Heart left ventricle (tissue), 16 donors: ENCODE results near the gene SLC35C1. TPM values are rescaled to one million over a fixed set of nuclear protein-coding genes. Genes with fewer than 3 reads are reported as not detected.

Experiments used
- ATAC-seq, 4 donors: fragments of 200-7000 bp; cut with Tn5 transposase; one replicate each; pipeline ENCODE4 v1.9.1; 2020 to 2022; ENCODE audit warnings: moderate library complexity in 4 of 4, mild to moderate bottlenecking in 3 of 4, moderate number of reproducible peaks in 1 of 4
- DNase-seq, 5 donors: peaks; one replicate each; pipeline ENCODE4 v3.0.0-alpha.2; 2020
- H3K27ac ChIP-seq, 12 donors: fragments of 200-600 bp; sonication (generic) in 4 of 12; one replicate each; pipeline versions ENCODE4 v1.5.0 to v1.8.0; 2016 to 2022; ENCODE audit warnings: mild to moderate bottlenecking in 2 of 12
- H3K27me3 ChIP-seq, 9 donors: fragments of 200-600 bp; sonication (generic) in 2 of 9; one replicate each; pipeline versions ENCODE4 v1.5.1 to v1.8.0; 2016 to 2022; ENCODE audit warnings: mild to moderate bottlenecking in 3 of 9
- H3K36me3 ChIP-seq, 9 donors: fragments of 200-600 bp; sonication (generic) in 2 of 9; one replicate each; pipeline versions ENCODE4 v1.5.0 to v1.8.0; 2018 to 2022; ENCODE audit warnings: mild to moderate bottlenecking in 2 of 9
- H3K4me1 ChIP-seq, 12 donors: fragments of 200-600 bp; sonication (generic) in 4 of 12; one replicate each; pipeline versions ENCODE4 v1.5.0 to v1.8.0; 2016 to 2022; ENCODE audit warnings: mild to moderate bottlenecking in 3 of 12
- H3K4me3 ChIP-seq, 12 donors: fragments of 200-600 bp; sonication (generic) in 4 of 12; one replicate each; pipeline versions ENCODE4 v1.5.0 to v1.8.0; 2017 to 2022; ENCODE audit warnings: mild to moderate bottlenecking in 9 of 12, moderate library complexity in 4 of 12
- H3K9me3 ChIP-seq, 12 donors: fragments of 200-600 bp; sonication (generic) in 4 of 12; one replicate each; pipeline versions ENCODE4 v1.5.0 to v1.8.0; 2016 to 2022; ENCODE audit warnings: mild to moderate bottlenecking in 1 of 12
- POLR2A ChIP-seq, 2 donors: fragments of 450-650 bp; IDR thresholded peaks; one replicate each; pipeline ENCODE4 v1.6.1; 2017; ENCODE audit warnings: antibody characterized with exemption in 2 of 2, mild to moderate bottlenecking in 2 of 2, moderate library complexity in 2 of 2
- WGBS, 4 donors: extraction: QIAGEN DNeasy Blood & Tissue Kit in 2 of 4; methylation state at CpG; one replicate each; pipeline versions ENCODE4 v1.1.5 to v1.1.7; 2013 to 2018; 5-methylcytosine and 5-hydroxymethylcytosine counted together
- intact Hi-C, 10 donors: fragments of 100-400 bp; cut with DNase I; formaldehyde crosslinking; loops; one replicate each; pipeline versions ENCODE4 v1.11.1 to v1.14.2; 2022
- polyA plus RNA-seq, 2 donors: library from polyadenylated mRNA; stranded (reverse); fragments of 200-250 nt; gene quantifications; one replicate each; pipeline ENCODE4 v1.2.3, GENCODE V29; 2013
- total RNA-seq, 9 donors: library from RNA; depleted of rRNA in 2 of 9; stranded (reverse); fragments of >200 nt in 2 of 9; fragmentation: NEBNext Ultra II Directional in 3 of 9; extraction: Animal tissue kit (Norgen Biotek cat#: 25700) in 3 of 9; gene quantifications; one replicate each; pipeline versions ENCODE4 v1.1.0 to v1.2.4, GENCODE V29; 2016 to 2023
- TF ChIP-seq, protein P1 (sequence below), 12 donors: fragments of 200-600 bp; sonication (generic) in 4 of 12; IDR thresholded peaks; one replicate each; pipeline versions ENCODE4 v1.5.0 to v1.8.0; 2018 to 2022; ENCODE audit warnings: antibody characterized with exemption in 12 of 12, mild to moderate bottlenecking in 5 of 12
- donor health status: ischemic (EF 13 %, LVEDD 7.1; RV severe dilation, severe dysfunction).
- donor health status: healthy with polysubstance abuse.
- donor health status: DM: no; HTN: yes; CAD: no.
- donor health status: DM: no; HTN: no; CAD: no.
- donor health status: ischemic (EF 25% LVEDD 6.9; RV normal size, moderate dysfunction).
- donor health status: ischemic (EF 25% LVEDD 5.7; RV mildly dilated, moderate dysfunction).
- donor health status: healthy.
- donor health status: DM: yes; HTN: yes; CAD: no.
- donor health status: ischemic (EF 35%, LVEDD 5.7; RV mildly dilated, moderate dysfunction).
- donor health status: nonischemic (EF 11% LVEDD 7.7; RV severe dilation, severe dysfunction).
- donor health status: DM: yes; HTN: yes; CAD: no.
- donor health status: PGD.
- donor health status: ischemic (EF 29% LVEDD 5.4; RV normal size, mild dysfunction).
- donor health status: nonischemic (EF 23%, LVEDD 6.1; RV moderate dilation, normal function).

Gene SLC35C1
- total and polyA plus RNA-seq, 11 donors = 5.3 to 21.0 (median 7.8) TPM

DNA sequence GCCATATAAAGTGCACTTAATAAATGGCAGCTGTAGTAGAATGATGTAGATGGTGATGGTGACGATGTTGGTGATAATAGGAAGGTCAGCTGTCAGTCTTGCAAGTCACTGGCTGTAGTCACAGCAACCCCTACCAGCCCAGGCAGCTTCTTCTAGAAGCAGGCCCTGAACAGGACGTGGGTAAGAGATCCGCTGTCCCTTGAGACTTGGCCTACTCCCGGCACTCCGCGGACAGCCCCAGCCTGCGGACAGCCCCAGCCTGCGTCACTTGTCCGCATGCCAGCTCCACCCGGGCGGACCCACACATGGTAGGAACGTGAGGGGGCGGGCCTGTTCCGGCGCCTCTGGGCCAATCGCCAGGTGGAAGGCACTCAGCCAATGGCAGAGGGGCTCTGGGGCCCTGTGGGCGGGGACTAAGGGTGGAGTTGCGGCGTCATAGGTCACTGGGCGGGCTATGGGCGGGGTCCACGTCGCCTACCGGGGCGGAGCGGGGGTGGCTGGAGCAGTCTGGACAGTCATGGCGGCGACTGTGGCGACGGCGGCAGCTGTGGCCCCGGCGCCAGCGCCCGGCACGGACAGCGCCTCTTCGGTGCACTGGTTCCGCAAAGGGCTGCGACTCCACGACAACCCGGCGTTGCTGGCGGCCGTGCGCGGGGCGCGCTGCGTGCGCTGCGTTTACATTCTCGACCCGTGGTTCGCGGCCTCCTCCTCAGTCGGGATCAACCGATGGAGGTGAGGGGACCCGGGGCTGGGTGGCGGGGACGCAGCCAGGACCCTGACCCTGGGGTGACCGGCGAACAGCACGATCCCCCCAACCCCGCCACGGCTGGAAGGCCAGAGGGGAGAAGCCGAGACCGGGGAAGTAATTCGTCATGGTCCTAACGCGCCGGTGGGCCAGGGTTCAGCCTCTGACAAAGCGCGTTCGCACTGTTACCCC, 42.3 kb downstream of the SLC35C1 start, which contains the start of gene CRY2:
CRY2 (plus strand) TSS at position 502 of the 937 bp plus-strand sequence; CDS start at position 518, 16 bp downstream.
- intact Hi-C loops = loop anchor here (1.0 to 10.0 kb wide), 11 partner anchors 12 to 268 kb away; partner anchors contain the start of genes PEX16 (in 4 of the 10) and SLC35C1 (in 3 of the 10)
- peaks cover 8 to 65% (median 44%) of the 10 kb centered on the region in 12 donors for H3K4me1 ChIP-seq
- peak; percentile 90 to 98 for TF ChIP-seq POLR2A (IDR thresholded peaks at IDR 0.05)
- TF ChIP-seq, protein P1, sequence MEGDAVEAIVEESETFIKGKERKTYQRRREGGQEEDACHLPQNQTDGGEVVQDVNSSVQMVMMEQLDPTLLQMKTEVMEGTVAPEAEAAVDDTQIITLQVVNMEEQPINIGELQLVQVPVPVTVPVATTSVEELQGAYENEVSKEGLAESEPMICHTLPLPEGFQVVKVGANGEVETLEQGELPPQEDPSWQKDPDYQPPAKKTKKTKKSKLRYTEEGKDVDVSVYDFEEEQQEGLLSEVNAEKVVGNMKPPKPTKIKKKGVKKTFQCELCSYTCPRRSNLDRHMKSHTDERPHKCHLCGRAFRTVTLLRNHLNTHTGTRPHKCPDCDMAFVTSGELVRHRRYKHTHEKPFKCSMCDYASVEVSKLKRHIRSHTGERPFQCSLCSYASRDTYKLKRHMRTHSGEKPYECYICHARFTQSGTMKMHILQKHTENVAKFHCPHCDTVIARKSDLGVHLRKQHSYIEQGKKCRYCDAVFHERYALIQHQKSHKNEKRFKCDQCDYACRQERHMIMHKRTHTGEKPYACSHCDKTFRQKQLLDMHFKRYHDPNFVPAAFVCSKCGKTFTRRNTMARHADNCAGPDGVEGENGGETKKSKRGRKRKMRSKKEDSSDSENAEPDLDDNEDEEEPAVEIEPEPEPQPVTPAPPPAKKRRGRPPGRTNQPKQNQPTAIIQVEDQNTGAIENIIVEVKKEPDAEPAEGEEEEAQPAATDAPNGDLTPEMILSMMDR (IDR thresholded peaks at IDR 0.05) = no peak
- peaks cover 0 to 2% (median 0%) of the 10 kb centered on the region in 9 donors for H3K36me3 ChIP-seq
- H3K27ac ChIP-seq = peak within 1 kb of the TSS; percentile 83 to 99 (median 96)
- 0 to 1% (median 0%) methylated on average over 4 to 75 of the region's 75 CpGs for WGBS, 4 donors
- no peaks in the 10 kb centered on the region for H3K27me3 ChIP-seq
- DNase-seq (peak; percentile 99 to 100 (median 99)), ATAC-seq (peak; percentile 94 to 97 (median 95))
- peak within 1 kb of the TSS; percentile 73 to 97 (median 90) for H3K4me3 ChIP-seq
- H3K9me3 ChIP-seq = no peaks in the 10 kb centered on the region

DNA sequence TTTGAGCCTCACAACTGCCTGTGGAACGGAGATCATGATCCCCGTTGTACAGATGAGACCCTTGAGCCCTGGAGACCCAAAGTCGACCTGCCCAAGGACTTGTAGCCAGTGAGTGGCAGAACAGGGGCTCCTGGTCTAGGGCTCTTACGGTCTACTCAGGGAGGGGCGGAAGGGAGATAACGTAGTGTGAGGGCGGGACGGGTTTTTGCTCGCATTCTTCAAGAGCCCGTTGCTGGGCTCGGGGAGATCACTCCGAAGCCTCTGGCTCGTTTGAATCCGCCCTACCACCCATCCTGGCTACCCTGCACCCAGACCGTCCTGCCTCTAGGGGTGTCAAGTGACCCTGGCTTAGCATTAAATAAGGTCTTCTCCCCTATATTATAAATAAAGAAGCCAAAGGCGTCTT, 43.0 kb downstream of the SLC35C1 start:
- intact Hi-C loops = loop anchor here (1.0 to 10.0 kb wide), 11 partner anchors 11 to 267 kb away; partner anchors contain the start of genes PEX16 (in 4 of the 10) and SLC35C1 (in 3 of the 10)
- peaks cover 8 to 70% (median 51%) of the 10 kb centered on the region in 12 donors for H3K4me1 ChIP-seq
- H3K9me3 ChIP-seq = no peaks in the 10 kb centered on the region
- ATAC-seq = peak in 3 of 4 donors; percentile 22 to 32 (median 29)
- peak overlapping the region; percentile 83 to 99 (median 96) for H3K27ac ChIP-seq
- peaks cover 0 to 2% (median 0%) of the 10 kb centered on the region in 9 donors for H3K36me3 ChIP-seq
- H3K4me3 ChIP-seq = peak overlapping the region; percentile 73 to 97 (median 90)
- 1 to 2% (median 1%) methylated on average over 11 to 16 of the region's 16 CpGs for WGBS, 4 donors
- peak in 4 of 5 donors; percentile 57 to 65 (median 64) for DNase-seq
- TF ChIP-seq, protein P1 (IDR thresholded peaks at IDR 0.05) = peak in 2 of 12 donors; percentile 13 to 19
- TF ChIP-seq POLR2A (IDR thresholded peaks at IDR 0.05) = no peak
- no peaks in the 10 kb centered on the region for H3K27me3 ChIP-seq

DNA sequence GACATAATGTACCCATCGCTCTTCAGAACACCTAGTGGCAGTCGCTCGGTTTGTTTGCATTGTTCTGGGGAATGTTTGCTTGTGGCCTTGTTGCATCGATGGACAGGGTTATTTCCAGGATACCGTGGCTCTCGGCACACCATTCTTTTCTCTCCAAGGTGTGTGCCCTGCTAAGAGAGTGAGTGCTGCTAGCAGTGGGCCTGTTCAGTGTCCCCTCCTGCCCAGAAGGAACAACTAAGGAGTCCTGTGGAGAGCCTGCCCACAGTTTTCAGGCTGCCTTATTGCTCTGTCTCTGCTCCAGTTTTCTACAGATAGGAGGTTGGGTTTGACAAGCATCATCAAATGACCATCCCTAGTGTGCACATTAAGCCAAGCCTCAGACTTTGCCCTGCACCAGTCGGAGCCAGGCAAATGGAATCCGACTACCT, 43.7 kb downstream of the SLC35C1 start:
- ATAC-seq (no peak), DNase-seq (no peak)
- H3K9me3 ChIP-seq = no peaks in the 10 kb centered on the region
- intact Hi-C loops = loop anchor here in 8 of 10 donors (5.0 to 10.0 kb wide), 5 partner anchors 41 to 266 kb away; partner anchors contain the start of genes PEX16 (in 3 of the 8) and SLC35C1 (in 1 of the 8)
- peaks cover 0 to 4% (median 0%) of the 10 kb centered on the region in 9 donors for H3K36me3 ChIP-seq
- TF ChIP-seq, protein P1 (IDR thresholded peaks at IDR 0.05) = no peak
- no peak for TF ChIP-seq POLR2A (IDR thresholded peaks at IDR 0.05)
- WGBS, 4 donors = 30 to 49% (median 41%) methylated on average over 7 to 8 of the region's 8 CpGs
- peak overlapping the region; percentile 1 to 97 (median 90) for H3K4me3 ChIP-seq
- H3K4me1 ChIP-seq = peaks cover 8 to 71% (median 57%) of the 10 kb centered on the region in 12 donors
- no peaks in the 10 kb centered on the region for H3K27me3 ChIP-seq
- peak overlapping the region in 10 of 12 donors; percentile 92 to 99 (median 96) for H3K27ac ChIP-seq
